CD4-positive, alpha-beta T cell treated with Interleukin-10 for 1 hour (primary cell): Measurements from ENCODE around the gene CNBD2.
"Not testable (repeated sequence)": the region's sequence is repeated elsewhere in the genome, so short reads cannot be mapped to it uniquely, and the experiment has no call there.

ENCODE experiments used
- DNase-seq: peaks from one replicate; pipeline ENCODE4 v3.0.0-alpha.2; 2020

CNBD2 gene

DNA sequence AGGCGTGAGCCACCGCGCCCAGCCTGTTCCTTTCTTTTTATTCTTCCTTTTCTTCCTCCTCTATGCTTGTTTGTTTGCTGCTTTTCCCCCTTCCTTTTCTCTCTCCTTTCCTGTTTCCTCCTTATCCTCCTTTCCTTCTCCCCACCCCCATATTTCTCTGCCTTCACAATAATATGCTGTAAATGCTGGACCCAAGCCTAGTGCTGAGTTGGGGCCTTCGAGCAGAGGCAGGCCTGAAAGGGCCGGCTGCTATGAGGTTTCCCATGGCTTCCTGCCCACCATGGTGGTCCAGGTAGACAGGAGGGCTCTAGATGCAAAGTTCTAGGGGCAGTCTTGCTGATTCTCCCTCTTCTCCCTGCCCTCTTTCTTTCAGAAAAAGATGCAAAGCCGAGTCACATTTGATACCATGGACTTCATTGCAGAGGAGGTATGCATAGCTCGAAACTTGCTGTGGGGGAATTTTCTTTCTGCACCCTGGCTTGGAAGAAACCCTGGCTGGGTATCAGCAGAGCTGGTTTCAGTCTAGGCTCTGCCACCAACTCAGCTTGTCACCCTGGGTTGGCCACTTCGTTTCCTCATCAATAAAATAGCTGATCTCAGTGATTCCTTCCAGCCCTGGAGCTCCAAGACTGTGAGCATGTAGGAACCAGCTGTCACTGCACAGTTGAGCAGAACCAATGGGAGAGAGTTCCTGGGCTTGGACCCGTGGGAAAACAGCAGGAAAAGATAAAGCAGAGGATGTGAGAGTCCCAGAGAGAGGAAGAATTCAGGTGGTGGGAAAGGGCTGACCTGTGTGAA lies 7.4 kb downstream of the CNBD2 start:
- no peak for DNase-seq

DNA sequence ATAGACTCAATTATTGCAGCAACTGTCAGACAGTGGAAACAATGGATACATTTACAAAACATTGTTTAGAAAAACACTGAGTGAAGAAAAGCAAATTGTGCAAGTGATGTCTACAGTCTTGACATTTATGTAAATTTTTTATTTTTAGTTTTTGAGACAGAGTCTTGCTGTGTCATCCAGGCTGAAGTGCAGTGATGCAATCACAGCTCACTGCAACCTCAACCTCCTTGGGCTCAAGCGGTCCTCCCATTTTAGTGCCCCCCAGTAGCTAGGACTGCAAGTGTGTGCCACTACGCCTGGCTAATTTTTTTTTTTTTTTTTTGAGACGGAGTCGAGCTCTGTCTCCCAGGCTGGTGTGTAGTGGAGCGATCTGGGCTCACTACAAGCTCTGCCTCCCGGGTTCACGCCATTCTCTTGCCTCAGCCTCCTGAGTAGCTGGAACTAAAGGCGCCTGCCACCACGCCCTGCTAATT lies 9.7 kb downstream of the CNBD2 start:
- no peak for DNase-seq

- DNase-seq, result no peak
These were observed 11.2 kb downstream of the CNBD2 start for GRCh38 chr20:35979544-35979943.

- no peak for DNase-seq
These were observed 13.6 kb downstream of the CNBD2 start for GRCh38 chr20:35981969-35982368.

- DNase-seq, result no peak
These were observed 16.0 kb downstream of the CNBD2 start for GRCh38 chr20:35984382-35984781.

GRCh38 chr20:35985806-35986205 lies 17.4 kb downstream of the CNBD2 start:
- no peak for DNase-seq

- DNase-seq, result no peak
These were observed 20.6 kb downstream of the CNBD2 start for GRCh38 chr20:35988910-35989463.

GRCh38 chr20:35991142-35991771 lies 22.9 kb downstream of the CNBD2 start:
- no peak for DNase-seq

DNA sequence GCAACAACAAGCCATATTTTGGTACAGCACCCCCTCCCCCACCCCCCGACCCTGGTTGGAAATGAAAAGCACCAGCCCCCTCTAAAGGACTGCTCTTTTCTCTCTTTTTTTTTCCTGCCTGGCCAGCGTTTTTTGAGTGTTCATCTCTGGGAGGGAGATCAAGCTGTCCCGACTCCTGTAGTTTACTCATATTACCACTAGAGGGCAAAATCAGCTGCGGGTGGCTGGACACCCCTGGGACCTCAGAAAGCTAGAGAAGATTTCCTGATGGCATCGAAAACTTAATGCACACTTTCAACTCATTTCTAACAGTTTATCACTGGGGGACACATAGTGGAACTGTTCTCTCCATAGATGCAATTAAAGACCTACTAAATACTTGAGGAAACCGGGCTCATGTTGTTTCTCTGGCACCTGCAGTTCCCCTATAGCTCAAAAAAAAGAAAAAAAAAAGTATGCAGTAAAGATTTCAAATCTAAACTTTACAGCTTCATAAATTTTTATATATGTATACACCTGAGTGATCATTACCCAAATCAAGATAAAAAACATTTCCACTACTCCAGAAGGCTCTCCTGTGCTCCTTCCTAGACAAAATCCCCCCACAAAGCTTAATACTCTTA lies 24.4 kb downstream of the CNBD2 start:
- DNase-seq, result peak; percentile 75

DNA sequence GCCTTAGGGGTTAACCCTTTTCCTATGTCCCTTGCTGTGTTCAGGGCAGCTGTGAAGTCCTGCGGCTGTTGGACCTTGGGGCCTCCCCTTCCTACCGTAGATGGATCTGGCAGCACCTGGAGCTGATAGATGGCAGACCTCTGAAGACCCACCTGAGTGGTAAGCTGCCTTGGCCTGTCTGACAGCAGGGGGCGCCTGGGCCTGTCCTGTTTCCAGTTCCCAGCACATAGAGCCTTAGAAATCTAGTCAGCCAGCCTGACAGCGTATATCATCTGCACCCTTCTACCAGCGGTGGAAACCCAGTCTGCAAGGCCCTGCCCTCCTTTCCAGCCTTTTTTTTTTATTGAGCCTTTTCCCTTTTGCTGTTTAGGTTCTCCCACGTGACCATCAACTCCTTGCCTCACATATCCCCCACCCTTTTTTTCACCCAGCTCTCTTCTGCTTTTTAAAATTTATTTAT lies 26.6 kb downstream of the CNBD2 start:
- peak; percentile 81 for DNase-seq

- DNase-seq, result not testable (repeated sequence)
These were observed 28.1 kb downstream of the CNBD2 start for GRCh38 chr20:35996492-35996891.

DNA sequence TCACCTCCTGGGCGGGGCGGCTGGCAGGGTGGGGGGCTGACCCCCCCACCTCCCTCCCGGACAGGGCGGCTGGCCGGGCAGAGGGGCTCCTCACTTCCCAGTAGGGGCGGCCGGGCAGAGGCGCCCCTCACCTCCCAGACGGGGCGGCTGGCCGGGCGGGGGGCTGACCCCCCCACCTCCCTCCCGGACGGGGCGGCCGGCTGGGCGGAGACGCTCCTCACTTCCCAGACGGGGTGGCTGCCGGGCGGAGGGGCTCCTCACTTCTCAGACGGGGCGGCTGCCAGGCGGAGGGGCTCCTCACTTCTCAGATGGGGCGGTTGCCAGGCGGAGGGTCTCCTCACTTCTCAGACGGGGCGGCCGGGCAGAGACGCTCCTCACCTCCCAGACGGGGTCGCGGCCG lies 32.9 kb downstream of the CNBD2 start:
- not testable (repeated sequence) for DNase-seq

DNA sequence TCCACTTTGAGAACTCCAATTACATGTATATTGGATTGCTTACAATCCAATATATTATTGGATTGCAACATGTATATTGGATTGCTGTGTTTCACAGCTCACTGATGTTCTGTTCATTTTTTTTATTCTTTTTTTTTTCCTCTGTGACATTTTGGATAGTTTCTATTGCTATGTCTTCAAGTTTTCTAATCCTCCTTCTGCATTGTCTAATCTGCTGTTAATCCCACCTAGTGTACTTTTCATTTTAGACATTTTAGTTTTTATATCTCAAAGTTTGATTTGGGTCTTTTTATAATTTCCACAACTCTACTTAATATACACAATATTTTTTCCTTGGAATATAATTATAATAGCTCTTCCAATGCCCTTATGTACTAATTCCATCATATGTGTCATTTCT lies 34.5 kb downstream of the CNBD2 start:
- DNase-seq, result no peak

GRCh38 chr20:36004045-36004444 lies 35.7 kb downstream of the CNBD2 start:
- DNase-seq, result no peak

DNA sequence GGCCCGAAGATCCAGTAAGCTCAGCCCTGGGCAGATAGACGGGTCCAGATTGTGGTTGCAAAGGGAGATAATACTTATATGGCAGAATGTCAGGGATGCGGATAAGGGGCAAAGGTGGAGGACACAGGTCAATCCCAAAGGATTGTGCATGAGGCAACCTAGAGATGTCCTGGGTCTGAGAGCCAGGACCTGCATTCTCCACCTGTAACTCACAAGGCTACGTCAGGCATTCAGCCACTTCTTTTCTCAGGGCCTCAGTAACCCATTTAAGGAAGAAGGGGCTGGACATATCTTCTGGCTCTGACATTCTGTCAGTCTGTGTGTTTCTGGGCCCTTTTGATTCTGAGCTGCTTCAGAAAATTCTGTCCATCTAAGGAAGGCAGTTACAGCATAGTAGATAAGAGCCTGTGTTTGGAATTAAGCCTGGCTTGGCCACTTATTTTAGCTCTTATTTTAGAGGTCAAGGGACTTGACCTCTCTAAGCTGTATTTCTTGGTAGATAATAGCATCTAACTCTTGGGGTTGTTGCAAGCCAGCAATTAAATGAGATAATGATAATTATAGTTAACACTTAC lies 40.2 kb downstream of the CNBD2 start:
- DNase-seq, result no peak

- no peak for DNase-seq
These were observed 41.7 kb downstream of the CNBD2 start for GRCh38 chr20:36010076-36010475.

DNA sequence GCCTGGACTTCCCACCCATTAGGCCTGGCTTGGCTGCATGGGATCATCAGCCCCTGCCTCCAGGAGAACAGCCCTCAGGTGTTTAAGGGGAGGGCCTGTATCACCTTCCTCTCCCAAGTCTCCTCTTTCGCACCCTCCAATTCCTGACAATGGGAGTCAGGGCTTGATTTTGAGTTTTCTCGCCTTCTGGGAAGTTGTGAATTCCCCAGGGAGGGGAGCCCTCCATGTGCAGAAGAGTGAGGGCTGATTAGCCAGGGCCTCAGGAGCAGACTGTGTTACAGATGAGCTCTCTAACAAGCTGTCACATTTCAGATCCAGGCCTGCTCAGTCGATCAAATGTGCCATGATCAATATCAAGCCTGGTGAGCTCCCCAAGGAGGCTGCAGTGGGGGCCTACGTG lies 42.4 kb downstream of the CNBD2 start:
- DNase-seq, result no peak

- DNase-seq, result no peak
These were observed 47.5 kb downstream of the CNBD2 start for GRCh38 chr20:36015806-36016403.

- DNase-seq, result no peak
These were observed 48.9 kb downstream of the CNBD2 start for GRCh38 chr20:36017048-36017951.

DNA sequence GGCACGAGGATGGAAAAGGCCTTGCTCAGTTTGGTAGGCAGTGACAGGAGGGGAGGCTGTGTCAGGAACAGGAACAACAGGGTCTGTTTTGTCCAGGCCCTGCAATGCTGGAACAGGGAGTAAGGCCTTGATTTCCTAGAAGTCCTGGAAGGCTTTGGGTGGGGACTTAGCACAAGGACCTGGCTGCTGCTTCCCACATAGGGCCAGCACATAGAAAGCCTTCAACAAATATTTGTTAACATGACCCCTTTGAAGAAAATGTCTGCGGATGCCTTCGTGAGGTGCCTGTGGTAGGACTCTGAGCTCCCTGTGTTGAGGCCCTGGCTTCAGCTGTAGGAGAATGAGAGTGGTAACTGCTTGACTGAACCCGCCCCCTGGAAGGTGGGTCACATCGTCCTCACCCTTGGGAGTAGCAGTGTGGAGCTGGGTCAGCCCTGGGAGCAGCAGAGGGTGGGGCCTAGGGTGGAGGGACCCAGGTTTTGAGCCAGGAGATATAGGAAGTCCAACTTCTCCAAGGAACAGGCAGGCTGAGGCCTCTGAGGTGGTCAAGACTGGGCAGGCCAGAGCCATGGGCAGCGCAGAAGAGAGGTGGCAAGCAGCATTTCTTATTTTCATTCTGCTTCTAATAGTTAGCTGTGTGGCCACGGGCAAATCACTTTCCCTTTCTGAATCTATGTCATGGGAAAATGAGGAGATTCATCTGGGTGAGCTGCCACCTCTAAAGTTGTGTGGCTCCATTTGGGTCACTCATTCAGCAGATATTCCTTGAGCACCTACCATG lies 50.0 kb downstream of the CNBD2 start:
- DNase-seq, result no peak

- DNase-seq, result not testable (repeated sequence)
These were observed 57.7 kb downstream of the CNBD2 start for GRCh38 chr20:36026131-36026530.
